ENCODE data around the gene MSI1. TPM values are rescaled to one million over a fixed set of nuclear protein-coding genes. Genes with fewer than 3 reads are reported as not detected.

MSI1 gene
- total RNA-seq, 1 donor, result not detected

- H3K9me3 ChIP-seq (ENCODE audit: low read depth, low read length), result peaks cover under 1% of the 10 kb centered on the region
- H3K4me1 ChIP-seq (ENCODE audit: insufficient read depth, low read length), result no peaks in the 10 kb centered on the region
- H3K4me3 ChIP-seq (ENCODE audit: low read length), result no peak overlapping the region
- H3K27me3 ChIP-seq (ENCODE audit: insufficient read depth, low read length), result no peaks in the 10 kb centered on the region
Observed at GRCh38 chr12:120332041-120332440, 36.9 kb downstream of the MSI1 start.

GRCh38 chr12:120331390-120331789 is 37.6 kb downstream of the MSI1 start:
- Histone ChIP-seq H3K27me3 (ENCODE audit: insufficient read depth, low read length) (no peaks in the 10 kb centered on the region), H3K4me1 (ENCODE audit: insufficient read depth, low read length) (no peaks in the 10 kb centered on the region), H3K9me3 (ENCODE audit: low read depth, low read length) (no peaks in the 10 kb centered on the region), H3K4me3 (ENCODE audit: low read length) (no peak overlapping the region)

DNA sequence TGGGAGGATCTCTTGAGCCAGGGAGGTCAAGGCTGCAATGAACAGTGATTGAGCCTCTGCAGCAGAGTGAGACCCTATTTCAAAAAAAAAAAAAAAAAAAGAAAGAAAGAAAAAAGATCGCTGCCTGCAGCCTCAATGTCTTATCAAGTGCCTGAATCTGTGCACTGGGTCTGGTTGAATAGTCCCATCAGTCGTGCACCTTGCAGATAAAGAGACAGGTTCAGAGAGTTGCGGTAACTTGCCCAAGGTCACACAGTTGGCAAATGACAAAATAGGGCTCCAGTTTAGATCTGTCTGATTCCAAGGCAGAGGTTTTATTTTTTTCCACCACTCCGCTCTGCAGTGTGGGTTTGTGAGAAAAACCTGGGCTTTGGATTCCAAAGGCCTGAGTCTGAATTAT is 40.7 kb downstream of the MSI1 start:
- no peak overlapping the region for H3K4me3 ChIP-seq (ENCODE audit: low read length)
- H3K9me3 ChIP-seq (ENCODE audit: low read depth, low read length), result no peaks in the 10 kb centered on the region
- peaks cover 4% of the 10 kb centered on the region for H3K4me1 ChIP-seq (ENCODE audit: insufficient read depth, low read length)
- H3K27me3 ChIP-seq (ENCODE audit: insufficient read depth, low read length), result no peaks in the 10 kb centered on the region

DNA sequence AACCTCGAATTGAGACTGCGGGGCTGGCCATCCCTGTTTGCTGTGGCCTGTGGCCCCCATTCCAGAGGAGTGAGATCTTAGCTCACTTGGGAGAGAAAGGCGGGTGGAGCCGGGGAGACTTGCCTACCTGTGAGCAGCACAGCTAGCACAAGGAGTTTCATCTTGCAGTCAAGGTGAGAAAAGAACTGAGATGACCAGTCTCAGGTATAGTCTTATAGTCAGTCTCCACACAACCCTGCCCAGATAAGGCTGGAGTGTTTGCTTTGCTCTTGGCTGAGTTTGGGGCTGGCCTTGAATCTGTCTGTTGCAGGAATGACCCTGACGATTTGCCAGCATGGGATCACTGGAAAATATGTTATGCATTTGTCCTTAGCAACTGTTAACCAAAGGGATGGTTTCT is 41.4 kb downstream of the MSI1 start, which contains the start of gene PLA2G1B:
PLA2G1B (minus strand) TSS at position 187 of the 400 bp plus-strand sequence; CDS start at position 161, 26 bp downstream.
- H3K4me1 ChIP-seq (ENCODE audit: insufficient read depth, low read length), result peaks cover 4% of the 10 kb centered on the region
- H3K4me3 ChIP-seq (ENCODE audit: low read length), result no peak within 1 kb of the TSS
- no peaks in the 10 kb centered on the region for H3K9me3 ChIP-seq (ENCODE audit: low read depth, low read length)
- no peaks in the 10 kb centered on the region for H3K27me3 ChIP-seq (ENCODE audit: insufficient read depth, low read length)

- no peak overlapping the region for H3K4me3 ChIP-seq (ENCODE audit: low read length)
- peaks cover 4% of the 10 kb centered on the region for H3K4me1 ChIP-seq (ENCODE audit: insufficient read depth, low read length)
- H3K9me3 ChIP-seq (ENCODE audit: low read depth, low read length), result no peaks in the 10 kb centered on the region
- H3K27me3 ChIP-seq (ENCODE audit: insufficient read depth, low read length), result no peaks in the 10 kb centered on the region
Observed at GRCh38 chr12:120324841-120325417, 44.0 kb downstream of the MSI1 start.

DNA sequence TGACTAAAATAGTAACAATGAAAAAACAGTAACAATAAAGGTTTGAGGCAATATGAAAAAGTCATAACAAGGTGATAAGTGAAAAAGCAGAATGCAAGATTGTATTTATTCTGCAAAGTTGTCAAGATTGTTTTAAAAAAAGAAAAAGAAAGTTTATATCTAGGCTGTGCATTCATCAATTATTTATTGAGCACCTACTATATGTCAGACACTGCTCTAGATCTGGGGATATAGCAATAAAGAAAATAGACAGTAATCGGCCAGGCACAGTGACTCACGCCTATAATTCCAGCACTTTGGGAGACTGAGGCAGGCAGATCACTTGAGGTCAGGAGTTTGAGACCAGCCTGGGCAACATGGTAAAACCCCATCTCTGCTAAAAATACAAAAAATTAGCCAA is 45.2 kb downstream of the MSI1 start:
- no peaks in the 10 kb centered on the region for H3K27me3 ChIP-seq (ENCODE audit: insufficient read depth, low read length)
- peaks cover 4% of the 10 kb centered on the region for H3K4me1 ChIP-seq (ENCODE audit: insufficient read depth, low read length)
- no peaks in the 10 kb centered on the region for H3K9me3 ChIP-seq (ENCODE audit: low read depth, low read length)
- H3K4me3 ChIP-seq (ENCODE audit: low read length), result no peak overlapping the region

- H3K27me3 ChIP-seq (ENCODE audit: insufficient read depth, low read length), result no peaks in the 10 kb centered on the region
- no peak overlapping the region for H3K4me3 ChIP-seq (ENCODE audit: low read length)
- peaks cover 19% of the 10 kb centered on the region for H3K4me1 ChIP-seq (ENCODE audit: insufficient read depth, low read length)
- H3K9me3 ChIP-seq (ENCODE audit: low read depth, low read length), result no peaks in the 10 kb centered on the region
Observed at GRCh38 chr12:120321382-120322202, 47.4 kb downstream of the MSI1 start.

DNA sequence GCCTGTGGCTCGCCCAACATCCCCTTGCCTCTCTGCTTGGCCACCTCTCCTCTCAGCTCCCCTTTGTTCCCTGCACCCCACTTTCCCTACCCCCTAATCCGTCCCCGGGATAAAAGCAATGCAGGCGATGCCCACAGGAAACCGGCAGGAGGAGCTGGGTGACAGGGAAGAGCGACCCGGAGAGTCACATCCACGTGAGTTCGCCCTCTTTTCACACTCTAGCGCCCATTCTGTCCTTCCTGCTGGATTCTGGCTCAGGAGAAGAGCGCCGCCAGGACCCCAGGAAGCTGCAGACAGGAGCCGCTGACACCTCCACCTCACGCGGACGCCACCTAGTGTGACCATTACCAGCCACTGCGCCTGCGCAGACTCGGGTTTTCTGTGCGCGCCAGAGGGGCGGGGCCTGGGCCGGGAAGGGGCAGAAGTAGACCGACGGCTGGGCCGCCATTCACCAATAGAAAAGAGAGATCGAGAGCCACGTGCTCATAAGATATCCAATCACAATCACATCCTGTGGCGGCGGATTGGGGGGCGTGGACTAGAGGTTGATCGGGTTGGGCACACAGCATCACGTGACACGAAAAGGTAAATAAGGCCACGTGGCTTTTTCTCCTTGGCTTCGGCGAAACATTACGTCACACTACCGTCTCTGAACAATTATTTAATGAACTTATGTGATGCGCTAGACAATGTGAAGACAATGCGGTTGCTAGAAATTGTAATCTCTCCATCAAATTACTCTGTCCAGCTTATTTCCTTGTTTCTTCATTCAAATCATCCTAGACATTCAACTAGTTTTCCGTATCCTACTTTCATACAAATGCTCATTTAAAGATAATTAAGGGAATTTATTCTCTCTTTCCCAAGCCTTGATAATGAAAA is 51.5 kb downstream of the MSI1 start:
- Histone ChIP-seq H3K27me3 (ENCODE audit: insufficient read depth, low read length) (no peaks in the 10 kb centered on the region), H3K9me3 (ENCODE audit: low read depth, low read length) (no peaks in the 10 kb centered on the region), H3K4me3 (ENCODE audit: low read length) (peak overlapping the region; percentile 48), H3K4me1 (ENCODE audit: insufficient read depth, low read length) (peaks cover 15% of the 10 kb centered on the region)

DNA sequence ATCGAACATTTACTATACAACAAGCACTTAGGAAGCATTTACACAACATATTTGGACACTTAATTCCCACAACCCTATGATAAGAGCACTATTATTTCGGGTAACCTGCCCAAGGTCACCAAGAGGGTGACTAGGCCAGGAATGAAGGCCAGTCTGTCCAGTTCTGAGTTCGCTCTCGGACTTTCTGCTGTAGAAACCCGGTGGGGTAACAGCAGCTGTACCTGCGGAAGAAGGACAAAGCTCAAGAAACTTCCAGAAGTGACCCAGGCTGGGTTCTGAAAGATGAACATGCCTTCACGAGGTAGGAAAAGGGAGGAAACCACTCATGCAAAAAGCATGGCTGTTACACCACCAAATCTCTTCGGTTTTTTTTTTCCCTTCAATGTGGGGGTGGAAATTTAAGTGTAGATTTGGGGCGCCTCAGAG is 52.2 kb downstream of the MSI1 start:
- Histone ChIP-seq H3K4me1 (ENCODE audit: insufficient read depth, low read length) (peaks cover 15% of the 10 kb centered on the region), H3K27me3 (ENCODE audit: insufficient read depth, low read length) (no peaks in the 10 kb centered on the region), H3K9me3 (ENCODE audit: low read depth, low read length) (no peaks in the 10 kb centered on the region), H3K4me3 (ENCODE audit: low read length) (peak overlapping the region; percentile 48)

- no peaks in the 10 kb centered on the region for H3K9me3 ChIP-seq (ENCODE audit: low read depth, low read length)
- peaks cover 15% of the 10 kb centered on the region for H3K4me1 ChIP-seq (ENCODE audit: insufficient read depth, low read length)
- no peak overlapping the region for H3K4me3 ChIP-seq (ENCODE audit: low read length)
- H3K27me3 ChIP-seq (ENCODE audit: insufficient read depth, low read length), result no peaks in the 10 kb centered on the region
Observed at GRCh38 chr12:120314220-120314619, 54.7 kb downstream of the MSI1 start.

- no peaks in the 10 kb centered on the region for H3K27me3 ChIP-seq (ENCODE audit: insufficient read depth, low read length)
- no peaks in the 10 kb centered on the region for H3K9me3 ChIP-seq (ENCODE audit: low read depth, low read length)
- peaks cover 10% of the 10 kb centered on the region for H3K4me1 ChIP-seq (ENCODE audit: insufficient read depth, low read length)
- peak within 1 kb of the TSS; percentile 93 for H3K4me3 ChIP-seq (ENCODE audit: low read length)
Observed at GRCh38 chr12:120301962-120302815, 66.8 kb downstream of the MSI1 start, which contains the start of gene SIRT4. SIRT4 (plus strand) TSS chr12:120302321; CDS start chr12:120303562, 1,241 bp downstream.

GRCh38 chr12:120292661-120293531 is 76.1 kb downstream of the MSI1 start, which contains the start of gene RNU4-1:
RNU4-1 (minus strand) TSS chr12:120293237.
- Histone ChIP-seq H3K4me3 (ENCODE audit: low read length) (peak within 1 kb of the TSS; percentile 41), H3K9me3 (ENCODE audit: low read depth, low read length) (no peaks in the 10 kb centered on the region), H3K4me1 (ENCODE audit: insufficient read depth, low read length) (peaks cover 34% of the 10 kb centered on the region), H3K27me3 (ENCODE audit: insufficient read depth, low read length) (no peaks in the 10 kb centered on the region)

- Histone ChIP-seq H3K4me1 (ENCODE audit: insufficient read depth, low read length) (peaks cover 34% of the 10 kb centered on the region), H3K27me3 (ENCODE audit: insufficient read depth, low read length) (no peaks in the 10 kb centered on the region), H3K4me3 (ENCODE audit: low read length) (peak overlapping the region; percentile 41), H3K9me3 (ENCODE audit: low read depth, low read length) (no peaks in the 10 kb centered on the region)
Observed at GRCh38 chr12:120292411-120292660, 76.6 kb downstream of the MSI1 start.

Measured in mononuclear cell (primary cell).